Suprapubic skin (tissue), 4 donors: ENCODE measurements around the gene KLHL33.

Experiments
- EP300 ChIP-seq: sonication (generic); formaldehyde crosslinking; IDR thresholded peaks from one replicate; pipeline ENCODE4 v1.6.1; 2017; ENCODE audit warnings: antibody characterized with exemption
- POLR2A ChIP-seq, 2 donors: fragments of 450-650 bp; IDR thresholded peaks; one replicate each; pipeline ENCODE4 v1.6.1; 2017; ENCODE audit warnings: antibody characterized with exemption in 2 of 2, mild to moderate bottlenecking in 2 of 2, moderate library complexity in 2 of 2
- POLR2AphosphoS5 ChIP-seq, 3 donors: sonication (generic); formaldehyde crosslinking; IDR thresholded peaks; one replicate each; pipeline ENCODE4 v1.6.1; 2017; ENCODE audit warnings: antibody characterized with exemption in 3 of 3
- TF ChIP-seq, protein P1 (sequence below), 2 donors: fragments of 200-600 bp in 1 of 2; fragments of 450-650 bp in 1 of 2; sonication (generic) in 1 of 2; IDR thresholded peaks; one replicate each; pipeline ENCODE4 v1.5.1; 2016 to 2019; ENCODE audit warnings: antibody characterized with exemption in 2 of 2, mild to moderate bottlenecking in 1 of 2, moderate library complexity in 1 of 2

DNA sequence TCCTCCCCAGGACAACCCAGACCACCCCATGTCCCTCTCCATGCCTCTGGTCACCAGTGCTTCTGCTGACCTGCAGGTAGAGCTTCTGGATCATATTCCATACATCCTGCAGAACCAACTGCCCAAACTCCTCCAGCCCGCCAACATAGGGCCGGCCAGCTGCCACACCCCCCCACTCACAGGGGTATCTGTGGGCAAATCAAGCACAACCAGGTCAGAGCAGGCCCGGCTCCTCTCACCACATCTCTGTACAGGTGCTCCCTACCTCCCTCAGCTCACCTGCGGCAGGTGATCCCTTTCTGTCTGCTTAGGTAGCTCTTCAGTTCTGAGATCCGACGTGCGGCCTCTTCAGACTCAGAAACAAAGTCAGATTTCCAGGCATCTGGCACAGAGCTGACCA, 51.6 kb downstream of the KLHL33 start:
- TF ChIP-seq, protein P1, sequence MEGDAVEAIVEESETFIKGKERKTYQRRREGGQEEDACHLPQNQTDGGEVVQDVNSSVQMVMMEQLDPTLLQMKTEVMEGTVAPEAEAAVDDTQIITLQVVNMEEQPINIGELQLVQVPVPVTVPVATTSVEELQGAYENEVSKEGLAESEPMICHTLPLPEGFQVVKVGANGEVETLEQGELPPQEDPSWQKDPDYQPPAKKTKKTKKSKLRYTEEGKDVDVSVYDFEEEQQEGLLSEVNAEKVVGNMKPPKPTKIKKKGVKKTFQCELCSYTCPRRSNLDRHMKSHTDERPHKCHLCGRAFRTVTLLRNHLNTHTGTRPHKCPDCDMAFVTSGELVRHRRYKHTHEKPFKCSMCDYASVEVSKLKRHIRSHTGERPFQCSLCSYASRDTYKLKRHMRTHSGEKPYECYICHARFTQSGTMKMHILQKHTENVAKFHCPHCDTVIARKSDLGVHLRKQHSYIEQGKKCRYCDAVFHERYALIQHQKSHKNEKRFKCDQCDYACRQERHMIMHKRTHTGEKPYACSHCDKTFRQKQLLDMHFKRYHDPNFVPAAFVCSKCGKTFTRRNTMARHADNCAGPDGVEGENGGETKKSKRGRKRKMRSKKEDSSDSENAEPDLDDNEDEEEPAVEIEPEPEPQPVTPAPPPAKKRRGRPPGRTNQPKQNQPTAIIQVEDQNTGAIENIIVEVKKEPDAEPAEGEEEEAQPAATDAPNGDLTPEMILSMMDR (IDR thresholded peaks at IDR 0.05), result no peak
- TF ChIP-seq POLR2A (IDR thresholded peaks at IDR 0.05) (no peak), POLR2AphosphoS5 (IDR thresholded peaks at IDR 0.05) (no peak), EP300 (no peak)
